Measurements from ENCODE around the gene NOTUM. TPM values are rescaled to one million over a fixed set of nuclear protein-coding genes. Genes with fewer than 3 reads are reported as not detected.

The NOTUM gene
- 31.5 and 45.1 TPM in 2 replicates for polyA plus RNA-seq (2014; cell fraction: cytosol; rRNA removed)
- polyA plus RNA-seq (2014; cell fraction: nucleus; rRNA removed): 30.7 and 41.5 TPM in 2 replicates

DNA sequence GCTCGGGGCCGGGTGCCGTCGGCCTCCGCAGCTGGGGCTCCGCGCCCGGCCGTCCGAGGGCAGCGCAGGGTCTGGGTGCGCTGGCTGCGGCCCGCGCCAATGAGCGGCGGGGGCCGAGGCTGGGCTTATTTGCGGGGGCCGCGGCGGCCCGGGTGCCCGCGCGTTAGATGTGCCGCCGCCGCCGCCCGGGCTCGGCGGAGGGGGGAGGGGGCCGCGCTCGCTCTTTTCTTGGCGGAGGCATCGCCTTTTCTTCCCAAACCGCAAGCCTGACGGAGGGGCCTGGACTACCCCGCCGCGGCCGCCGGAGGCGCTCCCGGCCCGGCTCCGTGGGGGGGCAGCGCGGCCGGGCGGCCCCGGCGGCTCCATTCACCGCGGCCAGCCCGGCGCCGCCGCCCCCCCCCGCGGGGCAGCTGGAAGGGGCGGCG is at the start of gene NOTUM:
TSS of gene NOTUM (minus strand) at position 101 of the 425 bp plus-strand sequence. CDS start 278 bp downstream, outside the sequence.
- DNase-seq (ENCODE audit: low spot score): no peak

DNA sequence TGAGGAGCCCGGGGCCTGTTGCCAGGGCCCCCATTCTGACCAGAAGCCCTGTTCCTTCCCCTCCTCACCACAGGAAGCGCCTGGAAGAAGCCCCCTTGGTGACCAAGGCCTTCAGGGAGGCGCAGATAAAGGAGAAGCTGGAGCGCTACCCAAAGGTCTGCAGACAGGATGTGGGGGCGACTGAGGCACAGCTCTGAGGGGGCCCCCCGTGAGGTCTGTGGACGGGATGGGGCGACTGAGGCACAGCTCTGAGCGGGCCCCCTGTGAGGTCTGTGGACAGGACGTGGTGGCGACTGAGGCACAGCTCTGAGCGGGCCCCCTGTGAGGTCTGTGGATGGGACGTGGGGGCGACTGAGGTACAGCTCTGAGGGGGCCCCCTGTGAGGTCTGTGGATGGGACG is 48.4 kb upstream of the NOTUM start:
- DNase-seq (ENCODE audit: low spot score): no peak

DNA sequence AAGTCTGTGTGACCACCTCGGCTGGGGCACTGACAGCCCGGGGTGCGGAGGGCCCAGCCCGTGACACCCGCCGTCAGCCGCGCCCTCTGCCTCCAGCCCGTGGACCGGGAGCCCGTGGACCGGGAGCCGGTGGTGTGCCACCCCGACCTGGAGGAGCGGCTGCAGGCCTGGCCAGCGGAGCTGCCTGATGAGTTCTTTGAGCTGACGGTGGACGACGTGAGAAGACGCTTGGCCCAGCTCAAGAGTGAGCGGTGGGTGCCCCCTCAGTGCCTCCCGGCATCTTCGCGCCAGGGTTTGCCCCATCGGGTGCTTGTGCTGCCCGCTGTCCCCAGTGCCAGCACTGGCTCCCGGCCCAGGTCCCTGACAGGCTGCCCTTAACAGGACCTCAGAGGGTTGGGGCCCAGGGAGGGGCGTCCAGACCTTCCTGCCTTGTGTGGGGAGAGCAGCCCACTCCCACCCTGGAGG is 48.0 kb upstream of the NOTUM start:
- no peak for DNase-seq (ENCODE audit: low spot score)

DNA sequence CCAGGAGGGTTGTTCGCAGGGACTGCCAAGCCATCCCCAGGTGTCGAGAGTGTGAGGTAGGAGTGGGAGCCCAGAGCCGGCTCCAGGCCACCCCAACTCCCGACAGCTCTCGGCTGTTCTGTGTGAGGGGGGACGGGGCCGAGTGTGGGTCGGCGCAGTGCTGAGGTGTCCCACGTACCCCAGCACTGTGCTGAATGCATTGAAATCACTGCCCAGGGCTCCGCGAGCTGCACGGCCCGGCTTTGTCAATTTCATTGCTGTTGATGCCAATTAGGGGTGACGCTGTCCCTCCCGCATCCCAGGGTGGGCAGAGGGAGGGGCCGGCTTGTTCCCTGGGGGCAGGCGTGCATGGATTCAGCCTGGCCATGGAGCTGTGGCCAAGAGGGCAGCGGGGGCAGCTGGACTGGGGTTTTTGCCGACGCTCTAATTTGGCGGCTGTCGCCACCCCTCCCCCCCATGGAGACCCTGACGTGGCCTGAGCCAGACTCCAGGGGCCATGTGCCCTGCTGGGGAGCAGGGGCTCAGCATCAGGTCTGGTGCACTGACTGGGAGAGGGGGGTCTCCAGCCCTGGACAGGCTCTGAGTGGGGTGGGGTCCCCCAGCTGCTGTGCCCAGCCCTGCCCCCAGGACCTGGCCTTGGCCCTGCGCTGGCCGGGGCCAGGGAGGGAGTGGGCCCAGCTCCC is 47.4 kb upstream of the NOTUM start:
- no peak for DNase-seq (ENCODE audit: low spot score)

DNA sequence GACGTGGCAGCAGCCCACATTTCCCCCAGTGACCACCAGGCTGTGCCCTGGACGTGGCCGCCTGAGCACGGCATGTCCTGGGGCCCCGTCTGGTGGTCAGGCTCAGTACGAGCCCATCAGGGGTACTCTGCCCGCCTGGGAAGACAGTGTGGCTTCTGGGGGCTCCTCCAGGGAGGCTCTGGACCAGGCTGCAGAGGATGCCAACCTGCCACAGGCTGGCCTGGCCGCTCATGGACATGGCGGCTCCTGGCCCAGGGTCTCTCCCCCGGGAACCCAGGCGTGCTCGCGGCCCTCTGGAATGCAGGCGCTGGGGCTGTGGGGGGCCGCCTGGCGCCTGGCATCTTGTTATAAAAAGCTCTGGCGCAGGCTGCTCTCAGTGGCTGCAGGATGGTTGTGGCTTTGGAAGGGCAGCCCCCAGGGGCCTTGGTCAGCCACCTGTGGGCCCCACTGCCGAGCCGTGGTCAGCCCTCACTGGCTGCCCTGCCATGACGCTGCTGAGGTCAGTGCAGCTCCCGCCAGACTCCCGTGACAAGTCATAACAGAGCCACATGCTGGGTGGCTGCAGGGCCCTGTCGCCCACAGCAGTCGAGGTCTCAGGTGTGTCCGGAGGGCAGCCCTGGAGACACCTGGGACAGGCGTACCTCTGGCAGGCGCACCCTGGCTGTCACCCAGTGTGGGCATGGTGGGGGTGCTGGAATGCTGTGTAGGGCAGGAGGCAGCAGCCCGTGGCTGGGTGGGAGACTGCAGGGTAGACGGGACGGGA is 46.7 kb upstream of the NOTUM start:
- DNase-seq (ENCODE audit: low spot score): no peak

DNA sequence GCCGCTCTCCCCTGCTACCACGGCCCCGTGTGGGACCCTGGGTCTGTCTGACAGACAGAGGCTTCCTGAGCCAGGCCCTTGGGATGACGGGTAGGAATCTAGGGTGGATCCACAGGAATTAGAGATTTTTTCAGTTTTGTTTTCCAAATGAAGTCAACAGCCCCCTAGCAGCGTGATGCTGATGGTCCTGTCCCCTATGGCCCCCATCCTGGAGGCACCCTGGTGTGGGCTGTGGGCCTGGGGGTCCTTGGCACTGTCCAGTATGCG is 46.2 kb upstream of the NOTUM start:
- DNase-seq (ENCODE audit: low spot score): no peak

DNA sequence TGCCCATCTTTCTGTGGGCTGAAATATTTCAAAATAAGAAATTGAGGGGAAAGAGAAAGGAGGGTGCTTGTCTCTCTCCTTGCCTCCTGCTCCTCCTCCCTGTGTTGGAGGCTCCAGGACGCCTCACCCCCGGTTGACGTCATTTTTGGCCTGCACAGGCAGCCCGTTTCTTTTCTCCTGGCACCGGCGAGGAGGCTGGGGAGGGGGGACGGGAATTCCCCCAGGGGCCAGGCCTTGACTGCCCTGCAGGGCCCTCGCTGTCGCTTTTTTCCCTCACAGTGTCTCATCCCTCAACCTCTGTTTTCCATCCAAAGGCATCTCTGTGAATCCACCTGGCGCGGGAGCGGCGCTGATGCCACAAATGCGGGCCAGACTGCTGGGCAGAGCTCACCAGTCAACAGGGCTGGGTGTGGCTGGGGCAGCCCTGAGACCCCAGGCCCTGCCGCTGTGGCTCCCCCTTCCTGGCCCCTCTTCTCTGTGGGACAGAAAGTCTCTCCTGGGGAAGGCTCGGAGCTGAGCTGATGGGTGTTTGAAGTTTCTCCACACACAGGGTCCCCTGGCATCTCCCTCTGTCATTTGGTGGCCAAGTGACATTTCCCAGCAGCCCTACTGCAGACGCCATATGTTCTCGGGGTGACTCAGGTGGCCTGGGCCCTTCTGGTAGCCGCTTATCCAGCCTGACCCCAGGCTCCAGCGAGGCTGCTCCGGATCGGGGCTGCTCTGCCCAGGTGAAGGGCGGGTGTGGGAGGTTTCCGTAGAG is 45.7 kb upstream of the NOTUM start:
- no peak for DNase-seq (ENCODE audit: low spot score)

DNA sequence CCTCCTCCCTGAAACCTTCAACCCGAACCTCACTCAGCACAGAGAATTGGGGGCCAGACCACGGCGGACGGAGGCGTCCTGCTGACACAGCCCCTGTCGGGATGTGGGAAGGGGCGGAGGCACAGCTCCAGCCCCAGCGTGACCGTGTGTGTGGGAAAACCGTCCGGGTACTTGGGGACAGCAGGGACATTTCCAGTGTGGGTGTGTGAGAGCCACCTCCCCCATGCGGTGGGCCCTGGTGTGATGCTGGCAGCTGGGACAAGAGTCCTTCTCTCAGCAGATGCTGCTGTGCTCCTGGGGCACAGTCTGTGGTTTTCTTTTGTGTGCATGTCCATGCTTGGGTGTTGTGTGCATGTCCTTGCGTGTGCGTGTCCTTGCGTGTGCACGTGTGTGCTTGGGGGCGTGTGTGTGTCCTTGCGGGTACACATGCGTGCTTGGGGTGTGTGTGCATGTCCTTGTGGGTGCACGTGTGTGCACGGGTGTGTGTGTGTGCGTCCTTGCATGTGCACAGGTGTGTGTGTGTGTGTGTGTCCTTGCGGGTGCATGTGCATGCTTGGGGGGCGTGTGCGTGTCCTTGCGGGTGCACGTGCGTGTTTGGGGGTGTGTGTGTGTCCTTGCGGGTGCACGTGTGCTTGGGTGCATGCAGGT is 44.8 kb upstream of the NOTUM start:
- DNase-seq (ENCODE audit: low spot score): no peak

DNA sequence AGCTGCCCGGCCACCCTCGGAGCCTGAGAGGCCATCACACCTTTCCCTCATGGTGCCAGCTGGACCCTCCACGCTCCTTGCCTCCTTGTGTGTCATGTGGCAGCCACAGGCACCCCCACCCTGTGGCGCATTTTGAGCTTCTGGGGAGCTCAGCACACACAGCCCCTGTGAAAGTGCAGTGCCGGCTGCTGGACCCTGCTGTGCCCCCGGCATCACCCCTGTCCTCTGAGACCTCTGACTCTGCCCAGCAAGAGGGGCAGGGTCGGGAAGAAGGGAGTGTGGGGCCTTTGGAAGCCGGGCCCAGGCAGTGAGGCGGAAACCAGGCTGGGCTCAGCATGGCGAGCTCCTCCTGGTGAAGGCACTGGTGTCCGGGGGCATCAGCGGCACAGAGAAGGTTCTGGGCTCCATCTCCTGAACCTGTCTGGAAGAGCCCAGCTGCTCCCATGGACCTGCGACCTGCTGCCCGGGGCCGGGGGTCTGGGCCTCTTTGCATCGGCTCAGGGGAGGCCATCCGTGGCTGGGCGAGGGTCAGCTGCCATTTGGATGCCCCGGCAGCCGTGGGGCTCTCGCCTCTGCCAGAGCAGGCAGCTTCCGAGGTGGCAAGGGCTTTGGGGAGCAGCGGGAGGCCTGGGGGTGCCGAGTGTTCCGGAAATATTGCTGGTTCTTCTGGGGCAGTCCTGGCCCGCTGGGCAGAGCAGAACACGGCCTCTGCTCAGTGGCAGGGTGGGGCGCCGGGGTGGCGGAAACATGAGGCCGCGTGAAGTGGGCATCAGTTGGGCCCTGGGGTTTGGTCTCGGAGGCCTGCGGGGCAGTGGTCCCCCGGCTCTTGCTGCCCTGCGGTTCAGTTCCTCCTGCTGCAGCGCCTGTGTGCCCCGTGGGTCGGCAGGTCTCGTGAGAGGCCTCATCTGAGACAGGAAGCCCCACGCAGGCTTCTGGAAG is 43.8 kb upstream of the NOTUM start:
- DNase-seq (ENCODE audit: low spot score): no peak

DNA sequence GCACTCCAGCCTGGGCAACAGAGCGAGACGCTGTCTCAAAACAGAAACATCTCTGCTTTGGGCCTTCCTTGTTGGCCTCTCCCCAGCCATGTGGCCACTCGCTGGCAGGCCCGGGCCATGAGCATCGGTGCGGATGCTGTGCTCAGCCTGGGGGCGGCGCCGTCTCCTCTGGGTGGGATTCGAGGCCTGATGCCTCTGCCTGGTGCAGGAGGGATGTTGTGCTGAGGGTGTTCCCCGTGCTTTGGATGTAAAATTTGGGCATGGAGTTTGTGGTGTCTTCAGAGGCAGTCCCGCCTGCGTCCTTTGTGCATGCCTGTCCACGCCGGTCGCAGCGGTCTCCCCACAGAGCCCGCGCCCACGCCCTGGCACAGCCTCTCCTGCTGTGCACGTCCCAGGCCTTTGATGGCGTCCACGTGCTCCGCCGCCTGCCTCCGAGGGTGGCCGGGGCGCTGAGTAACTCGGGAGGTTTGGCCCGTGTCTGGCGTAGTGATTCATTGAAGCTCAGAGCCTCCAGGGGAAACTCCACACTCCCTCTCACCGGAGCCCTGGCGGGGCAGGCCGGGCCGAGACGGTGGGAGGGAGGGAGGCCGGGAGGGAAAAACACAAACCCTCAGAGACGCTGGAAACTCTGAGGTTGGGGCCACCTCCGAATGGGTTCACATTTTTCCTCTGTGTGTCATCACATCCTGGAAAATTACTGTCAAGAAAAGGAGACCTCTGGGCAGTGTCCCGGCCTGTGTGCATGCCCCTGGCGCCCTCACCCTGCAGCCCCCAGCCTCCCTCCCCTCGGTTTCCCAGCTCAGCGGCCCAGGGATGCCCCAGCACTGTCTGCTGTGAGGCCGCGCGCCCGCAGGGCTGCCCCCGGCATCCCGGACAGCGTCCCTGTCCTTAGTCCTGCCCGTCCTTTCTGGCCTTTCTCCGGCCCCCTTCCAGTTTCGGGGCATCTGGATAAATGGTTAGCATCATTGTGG is 42.7 kb upstream of the NOTUM start:
- DNase-seq (ENCODE audit: low spot score): no peak

DNA sequence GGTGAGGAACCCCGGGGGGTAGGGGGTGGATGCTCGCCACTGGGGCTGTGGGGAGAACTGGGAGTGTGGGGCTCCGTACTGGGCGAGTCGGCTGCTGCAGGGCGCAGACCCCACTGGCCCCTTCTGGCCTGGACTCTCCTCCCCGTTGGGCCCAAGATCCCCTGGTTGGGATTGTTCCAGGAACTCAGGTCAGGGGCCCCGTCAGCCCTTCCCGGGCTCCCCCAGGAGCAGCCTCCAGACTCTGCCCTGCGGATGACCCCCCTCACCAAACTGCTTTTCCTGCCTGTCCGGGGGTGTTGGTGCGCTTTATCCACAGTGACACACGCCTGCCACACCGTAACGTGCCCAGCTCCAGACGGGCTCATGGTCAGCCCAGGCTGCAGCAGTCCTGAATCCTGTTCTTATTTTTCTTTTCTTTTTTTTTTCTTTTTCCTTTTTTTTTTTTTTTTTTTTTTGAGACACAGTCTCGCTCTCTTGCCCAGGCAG is 40.6 kb upstream of the NOTUM start:
- no peak for DNase-seq (ENCODE audit: low spot score)

DNA sequence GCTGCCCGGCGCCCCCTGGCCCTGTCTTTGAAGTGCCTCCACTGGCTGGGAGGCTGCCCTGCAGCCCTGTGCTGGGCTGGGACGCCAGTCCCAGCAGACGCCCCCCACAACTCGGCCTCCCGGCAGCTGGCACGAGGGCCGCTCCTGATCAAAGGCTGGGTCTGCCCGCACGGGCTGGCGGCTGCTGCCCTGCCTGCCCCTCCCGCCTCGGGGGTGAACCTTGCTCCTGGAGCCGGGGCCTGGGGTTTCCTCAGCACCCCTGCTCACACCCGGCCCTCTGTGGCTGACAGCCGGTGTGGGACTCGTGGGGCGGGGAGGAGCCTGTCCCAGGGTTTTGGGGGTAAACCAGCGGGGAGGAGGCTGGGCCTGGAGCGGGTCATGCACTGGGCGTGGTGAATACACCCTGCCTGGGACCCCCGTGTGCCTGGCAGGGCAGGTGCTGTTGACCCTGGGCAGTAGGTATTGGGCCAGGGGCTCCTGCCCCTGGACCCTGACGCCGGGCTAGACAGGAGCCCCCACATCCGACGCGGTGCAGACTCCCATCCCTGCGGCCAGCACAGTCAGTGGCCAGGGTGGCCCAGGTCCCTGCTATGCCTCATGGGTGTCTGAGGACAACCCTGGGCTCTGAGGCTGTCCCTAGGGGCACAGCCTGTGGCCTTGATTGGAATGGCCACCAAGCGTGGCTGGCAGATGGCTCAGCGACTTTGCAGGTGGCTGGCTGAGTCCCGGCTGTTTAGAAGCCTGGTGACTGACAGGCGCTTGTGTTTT is 40.0 kb upstream of the NOTUM start:
- no peak for DNase-seq (ENCODE audit: low spot score)

DNA sequence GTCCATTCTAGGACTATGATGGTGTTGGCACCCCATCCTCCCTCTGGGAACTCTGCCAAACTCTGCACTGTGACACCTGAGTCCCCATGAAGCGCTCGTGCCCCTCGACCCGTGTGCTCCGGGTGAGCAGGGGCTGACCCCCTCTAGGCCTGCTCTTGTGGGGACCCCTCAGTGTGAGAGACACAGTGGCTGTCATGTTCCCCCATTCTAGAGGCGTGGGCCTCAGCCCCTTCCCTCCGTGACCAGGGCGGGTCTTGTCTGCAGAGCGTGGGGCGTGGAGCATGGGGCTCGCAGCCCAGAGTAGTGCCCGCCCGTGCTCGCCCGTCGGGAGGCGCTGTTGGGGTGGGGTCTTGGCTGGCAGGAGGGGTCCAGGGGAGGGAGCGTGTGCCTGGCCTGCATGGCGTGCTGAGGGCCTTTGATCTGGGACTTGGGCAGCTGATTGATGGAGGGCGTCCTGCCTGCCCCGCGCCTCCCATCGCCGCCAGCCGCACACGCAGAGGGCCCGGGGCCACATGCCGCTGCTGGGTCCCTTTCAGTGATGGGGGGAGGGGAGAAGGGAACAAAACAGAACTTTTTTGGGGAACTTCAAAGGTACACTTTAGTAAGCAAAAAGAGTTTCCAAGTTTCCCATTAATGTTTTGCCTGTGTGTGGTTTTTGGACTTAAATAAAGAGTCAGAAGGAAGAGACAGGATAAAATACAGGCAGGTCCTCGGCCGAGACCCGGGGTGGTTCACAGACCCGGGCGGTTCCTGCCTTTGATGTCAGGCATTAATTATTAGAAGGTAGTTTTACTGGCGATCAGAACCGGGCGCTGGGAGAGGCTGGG is 39.2 kb upstream of the NOTUM start:
- DNase-seq (ENCODE audit: low spot score): no peak

DNA sequence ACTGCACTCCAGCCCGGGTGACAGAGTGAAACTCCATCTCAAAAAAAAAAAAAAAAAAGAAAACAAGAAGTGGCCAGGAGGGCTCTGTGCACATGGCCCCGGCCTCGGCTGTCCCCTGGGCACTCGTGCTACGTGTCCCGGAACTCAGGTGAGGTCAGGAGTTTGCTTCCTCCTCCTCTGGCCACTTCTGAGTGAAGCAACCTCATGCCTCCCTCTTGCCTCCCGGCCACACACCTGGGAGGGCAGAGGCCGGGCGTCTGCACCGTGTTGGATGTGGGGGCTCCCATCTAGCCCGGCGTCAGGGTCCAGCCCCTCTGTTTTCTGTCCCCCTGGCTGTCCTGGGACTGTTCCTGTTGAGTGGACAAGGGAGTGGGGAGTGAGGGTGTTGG is 38.6 kb upstream of the NOTUM start:
- DNase-seq (ENCODE audit: low spot score): no peak

DNA sequence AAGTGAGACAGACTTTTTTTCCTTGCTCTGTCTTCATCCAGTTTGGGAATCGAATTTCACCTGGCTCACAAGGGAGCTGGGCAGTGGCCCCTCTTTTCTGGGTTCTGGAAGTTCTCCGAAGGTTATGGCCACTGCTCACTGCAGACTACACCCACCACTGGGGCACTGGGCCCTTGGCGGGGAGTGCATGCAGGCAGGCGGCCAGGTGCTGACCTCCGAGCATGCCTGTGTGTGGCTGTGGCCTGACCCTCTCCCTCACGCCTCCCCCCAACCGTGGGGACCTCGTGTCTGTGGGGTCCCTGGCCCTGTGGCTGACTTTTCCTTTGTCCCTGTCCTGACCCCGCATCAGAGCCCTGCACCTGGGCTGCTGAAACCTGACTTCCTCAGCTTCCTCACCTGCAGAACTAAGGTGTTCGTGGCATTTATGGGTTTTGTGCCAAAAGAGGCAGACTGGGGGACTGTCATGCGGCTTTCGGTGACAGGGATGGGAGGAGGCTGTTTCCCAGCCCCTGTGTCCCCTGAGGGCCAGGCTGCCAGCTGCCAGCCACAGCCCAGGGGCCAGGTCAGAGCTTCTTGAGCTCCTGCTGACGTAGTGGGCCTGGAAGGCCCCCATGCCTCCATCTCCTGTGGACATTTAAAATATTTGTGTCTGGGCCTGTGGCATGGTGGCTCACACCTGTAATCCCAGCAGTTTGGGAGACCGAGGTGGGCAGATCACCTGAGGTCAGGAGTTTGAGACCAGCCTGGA is 37.9 kb upstream of the NOTUM start:
- no peak for DNase-seq (ENCODE audit: low spot score)

DNA sequence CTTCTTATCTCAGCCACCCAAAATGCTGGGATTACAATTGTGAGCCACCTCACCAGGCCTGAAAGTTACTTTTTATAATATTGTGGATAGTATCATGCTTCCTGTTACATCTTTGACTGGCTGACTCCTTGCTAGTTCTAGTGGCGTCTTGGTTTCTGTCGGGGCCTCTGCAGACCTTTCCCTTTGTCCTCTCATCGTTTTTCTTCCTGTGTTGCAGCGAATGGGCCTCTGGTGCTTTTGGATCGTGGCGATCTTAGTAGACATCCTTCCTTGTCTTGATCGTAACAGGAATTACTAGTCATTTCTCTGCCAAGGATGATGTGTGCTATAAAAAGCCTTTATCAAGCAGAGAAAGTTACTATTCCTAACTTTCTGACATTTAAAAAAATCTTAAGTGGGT is 37.2 kb upstream of the NOTUM start:
- DNase-seq (ENCODE audit: low spot score): no peak

Data from SK-N-DZ (cell line).